HG03558 (cell line): ENCODE data around the gene DOCK10.
"Not testable (repeated sequence)": the region's sequence is repeated elsewhere in the genome, so short reads cannot be mapped to it uniquely, and the experiment has no call there.

Experiments used
- ATAC-seq: cut with Tn5 transposase; IDR thresholded peaks from one replicate; pipeline ENCODE4 v1.9.1; 2021; ENCODE audit warnings: moderate number of reproducible peaks; ENCODE audit not compliant: unreplicated experiment; ENCODE audit errors: extremely low read depth

DOCK10 gene

DNA sequence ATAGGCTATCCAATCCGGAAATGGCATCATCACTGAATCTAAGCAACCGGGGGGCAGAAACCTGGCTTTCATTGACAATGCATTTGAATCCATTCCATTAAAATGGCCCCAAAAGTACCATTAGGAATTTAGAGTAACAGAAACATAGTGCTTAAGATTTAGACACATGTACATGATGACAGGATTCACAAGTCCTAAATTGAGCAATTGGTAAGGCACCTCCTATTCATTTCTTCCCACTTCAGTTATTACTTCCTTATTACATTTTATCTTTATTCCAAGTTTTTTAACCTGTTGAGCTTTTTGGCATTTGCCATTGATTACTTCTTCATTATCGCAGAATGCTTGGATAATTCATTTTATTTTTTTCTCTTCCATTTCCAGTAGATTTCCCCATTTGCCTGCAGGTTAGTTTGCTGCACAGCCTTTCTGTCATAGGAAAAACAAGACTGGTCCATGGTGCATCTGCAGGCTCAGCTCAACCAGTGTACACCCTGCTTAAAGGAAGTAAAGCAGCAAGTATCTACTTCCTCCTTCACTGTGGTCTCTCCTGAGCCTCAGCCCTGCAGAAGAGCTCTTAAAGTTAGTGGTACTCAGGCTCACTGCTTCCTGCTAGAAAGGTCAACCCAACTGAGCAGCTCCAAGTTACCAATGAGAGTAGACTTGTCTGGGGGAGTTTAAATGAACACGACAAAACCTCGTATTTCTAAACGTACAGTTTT is 89.2 kb downstream of the DOCK10 start:
- ATAC-seq = peak; percentile 27

DNA sequence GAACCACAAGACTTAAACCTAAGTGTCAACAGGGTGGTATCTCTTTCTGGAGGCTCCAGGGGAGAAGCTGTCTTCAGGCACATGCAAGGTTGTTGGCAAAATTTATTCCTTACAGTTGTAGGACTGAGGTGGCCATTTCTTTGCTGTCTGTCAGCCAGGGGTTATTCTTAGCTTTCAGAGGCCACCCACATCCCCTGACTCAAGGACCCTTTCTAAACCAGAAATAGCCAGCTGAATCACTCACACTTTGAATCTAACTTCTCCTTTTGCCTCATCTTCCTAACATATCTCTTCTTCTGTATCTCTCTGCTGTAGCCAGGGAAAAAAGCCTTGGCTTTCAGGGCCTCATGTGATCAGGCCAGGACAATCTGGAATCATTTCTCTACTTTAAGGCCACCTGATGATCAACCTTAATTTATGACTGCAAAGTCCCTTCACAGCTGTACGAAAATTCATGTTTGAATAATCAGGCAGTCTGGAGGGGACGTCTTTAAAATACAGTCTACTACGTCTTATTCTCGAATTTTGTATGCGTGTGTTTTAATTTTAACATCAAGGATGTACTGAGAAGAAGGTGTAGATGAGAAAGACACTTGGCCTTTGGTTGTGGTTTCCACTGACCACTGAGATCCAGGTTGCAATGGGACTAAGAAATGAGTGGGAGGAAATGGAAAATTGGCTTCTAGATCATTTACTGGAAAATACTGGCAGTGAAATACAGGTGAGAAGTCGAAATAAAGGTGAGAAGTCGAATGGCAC is 90.4 kb downstream of the DOCK10 start:
- ATAC-seq = no peak

DNA sequence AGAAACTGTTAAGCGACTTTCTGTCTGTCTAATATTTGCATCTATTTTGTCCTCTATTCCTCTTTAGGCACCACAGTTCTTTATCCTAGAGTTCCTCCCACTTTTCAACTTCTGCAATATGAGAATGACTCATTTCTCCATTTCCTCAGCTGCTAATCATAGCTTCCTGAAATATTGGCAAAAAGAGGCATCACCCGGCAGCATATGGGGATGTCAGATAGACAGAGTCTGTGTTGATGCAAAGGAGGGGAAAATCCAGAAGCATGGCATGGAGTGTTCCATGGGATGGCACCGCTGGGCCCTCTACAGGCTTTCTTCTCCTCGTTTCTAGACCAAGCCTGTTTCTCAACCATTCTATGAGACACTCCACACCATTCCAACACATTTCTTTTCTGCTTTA is 93.4 kb downstream of the DOCK10 start:
- ATAC-seq = no peak

- ATAC-seq = no peak
Measured at GRCh38 chr2:224948005-224948404, 94.3 kb downstream of the DOCK10 start.

GRCh38 chr2:224947566-224947965 is 94.7 kb downstream of the DOCK10 start:
- ATAC-seq = no peak

DNA sequence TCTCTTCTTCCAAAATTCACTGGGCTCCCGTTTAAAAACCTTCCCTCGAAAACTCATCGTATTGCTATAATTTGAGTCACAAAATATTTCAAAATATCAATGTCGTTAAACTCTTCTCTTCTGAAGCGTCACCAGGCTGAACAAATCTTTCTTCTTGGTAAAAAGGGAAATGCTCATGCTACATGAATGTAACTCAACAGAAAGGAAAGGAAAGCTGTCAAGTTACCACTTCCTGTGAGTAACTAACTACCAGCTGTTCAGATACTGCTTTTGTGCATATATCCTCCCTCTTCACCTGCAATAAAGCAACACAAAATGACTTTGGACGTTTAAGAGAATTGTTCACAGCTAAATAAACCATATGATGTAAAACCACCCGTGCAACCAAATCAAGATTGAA is 95.4 kb downstream of the DOCK10 start:
- ATAC-seq = peak; percentile 62

GRCh38 chr2:224944707-224945547 is 97.3 kb downstream of the DOCK10 start:
- no peak for ATAC-seq

DNA sequence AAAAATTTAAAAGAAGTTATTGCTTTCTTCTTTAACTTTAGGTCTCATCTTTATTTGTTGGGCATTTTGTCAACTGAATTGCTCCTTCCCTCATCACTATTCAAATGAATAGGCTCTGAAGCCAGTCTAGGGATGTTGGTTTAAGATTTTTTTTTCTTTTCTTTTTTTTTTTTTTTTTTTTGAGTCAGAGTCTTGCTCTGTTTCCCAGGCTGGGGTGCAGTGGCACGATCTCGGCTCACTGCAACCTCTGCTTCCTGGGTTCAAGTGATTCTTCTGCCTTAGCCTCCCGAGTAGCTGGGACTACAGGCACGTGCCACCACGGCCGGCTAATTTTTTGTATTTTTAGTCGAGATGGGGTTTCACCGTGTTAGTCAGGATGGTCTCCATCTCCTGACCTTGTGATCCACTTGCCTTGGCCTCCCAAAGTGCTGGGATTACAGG is 98.6 kb downstream of the DOCK10 start:
- ATAC-seq = not testable (repeated sequence)

DNA sequence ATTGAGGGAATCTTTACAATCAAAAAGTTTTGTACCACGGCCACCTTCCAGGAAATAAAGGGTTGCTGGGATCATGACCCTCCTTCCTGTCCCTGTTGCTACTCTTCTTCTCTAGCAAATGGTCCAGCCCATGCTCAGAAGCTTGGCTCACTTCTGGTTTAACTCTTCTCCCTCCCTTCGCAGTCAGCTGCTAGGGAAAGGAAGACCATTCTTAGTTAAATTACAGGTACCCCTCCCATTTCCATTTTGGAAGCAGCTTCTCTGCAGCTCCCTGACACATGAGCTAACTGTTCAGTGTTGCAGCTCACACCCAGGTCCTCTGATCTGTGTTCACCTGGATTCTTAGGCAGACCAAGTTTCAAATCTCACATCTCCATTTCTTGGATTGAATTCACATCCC is 100.3 kb downstream of the DOCK10 start:
- ATAC-seq = no peak

DNA sequence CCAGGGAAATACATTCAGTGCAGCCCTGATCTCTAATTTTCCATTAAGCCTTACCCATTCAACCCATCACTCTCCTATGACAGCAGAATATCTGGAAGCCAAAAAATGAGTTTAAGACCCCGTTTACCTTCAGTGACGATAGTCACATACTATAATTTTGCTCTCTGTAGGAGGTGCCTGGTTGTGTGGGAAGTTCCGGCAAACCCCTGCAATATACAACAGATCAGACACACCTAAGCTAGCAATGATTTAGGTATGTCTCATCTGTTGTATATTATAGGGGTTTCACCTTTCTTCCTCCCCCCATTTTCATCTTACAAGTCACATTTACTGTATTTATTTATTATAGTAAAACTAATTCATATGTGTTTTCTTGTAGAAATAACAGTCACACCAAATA is 101.7 kb downstream of the DOCK10 start:
- no peak for ATAC-seq

DNA sequence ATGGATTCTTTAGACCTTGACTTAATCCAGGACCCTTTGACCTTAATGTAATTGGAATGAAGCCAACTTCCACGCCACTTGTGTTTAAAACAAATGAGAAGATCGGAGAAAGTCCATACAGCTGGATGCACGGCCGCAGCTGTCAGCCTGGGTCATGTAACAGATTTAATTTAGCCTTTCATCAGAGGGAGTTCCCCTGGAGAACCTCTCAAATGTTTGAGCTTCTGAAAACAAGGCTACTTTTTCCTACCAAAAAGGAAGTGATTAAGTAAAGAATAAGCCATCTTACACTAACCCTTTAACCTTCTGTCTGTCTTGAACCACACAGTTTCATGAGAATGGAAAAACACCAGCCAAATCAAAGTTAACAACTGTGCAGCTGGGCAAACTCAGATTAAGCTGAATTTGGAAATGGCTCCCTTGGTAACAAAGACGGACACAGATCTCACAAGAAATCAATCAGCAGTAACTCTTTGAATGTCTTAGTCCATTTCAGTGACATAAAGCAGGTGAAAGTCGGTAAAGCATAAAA is 103.6 kb downstream of the DOCK10 start:
- peak; percentile 41 for ATAC-seq

GRCh38 chr2:224937887-224938286 is 104.4 kb downstream of the DOCK10 start:
- peak; percentile 70 for ATAC-seq

- ATAC-seq = no peak
Measured at GRCh38 chr2:224934526-224935188, 107.6 kb downstream of the DOCK10 start.

DNA sequence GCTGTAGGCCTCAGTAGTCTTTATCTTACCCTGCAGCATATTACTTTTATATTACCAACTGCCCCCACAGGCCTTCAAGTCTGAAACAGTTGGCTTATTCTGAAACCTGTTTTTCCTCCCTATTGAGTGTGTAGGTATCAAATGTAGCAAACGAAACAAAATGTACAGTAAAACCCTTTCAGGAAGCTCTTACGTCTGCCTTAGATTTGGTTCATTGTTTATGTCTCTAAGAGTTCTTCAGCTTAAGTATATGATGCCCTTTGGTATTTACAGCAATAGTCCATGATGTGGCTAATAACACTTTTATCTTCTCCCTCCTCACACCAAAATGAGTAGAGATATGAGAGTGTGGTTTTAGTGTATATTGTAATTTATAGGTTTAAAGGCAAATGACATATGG is 108.8 kb downstream of the DOCK10 start:
- no peak for ATAC-seq

DNA sequence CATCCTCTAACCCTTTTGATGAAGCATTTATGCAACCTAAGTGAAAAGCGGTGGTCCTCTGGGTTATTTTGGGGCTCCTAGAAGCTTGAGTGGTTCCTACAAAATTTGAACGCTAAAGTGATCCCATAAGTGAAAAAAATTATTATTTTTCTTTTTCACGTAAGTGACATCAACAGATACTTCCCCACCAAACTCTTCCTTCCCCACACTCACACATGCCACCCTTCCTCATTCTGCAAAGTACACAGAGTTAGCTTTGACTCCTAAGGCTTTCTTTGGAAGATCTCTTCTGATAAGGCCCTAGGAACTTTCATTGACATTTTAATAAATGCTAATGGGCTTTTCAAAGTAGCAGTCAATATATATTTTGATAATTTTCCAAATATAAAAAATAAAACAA is 109.7 kb downstream of the DOCK10 start:
- ATAC-seq = no peak

- no peak for ATAC-seq
Measured at GRCh38 chr2:224931956-224932355, 110.3 kb downstream of the DOCK10 start.

DNA sequence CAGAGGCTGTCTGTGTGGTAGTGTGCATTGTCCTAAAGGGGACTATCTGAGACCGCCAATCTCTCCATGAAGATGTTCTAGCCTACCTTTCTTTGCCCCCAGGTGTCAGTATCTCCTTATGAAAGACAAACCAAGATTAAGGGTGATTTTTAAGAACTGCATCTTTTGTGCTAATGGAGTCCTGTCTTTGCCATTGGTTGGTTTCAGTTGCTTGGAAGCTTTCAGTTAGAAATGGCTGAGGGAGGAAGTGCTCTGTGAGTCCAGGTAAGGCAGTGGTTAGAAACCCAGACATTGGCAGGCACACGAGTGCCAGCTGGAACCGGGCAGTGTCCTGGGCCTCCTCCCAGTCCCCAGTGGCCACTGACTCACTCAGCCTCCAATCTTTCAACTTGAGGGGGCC is 111.3 kb downstream of the DOCK10 start:
- no peak for ATAC-seq

GRCh38 chr2:224930124-224930523 is 112.1 kb downstream of the DOCK10 start:
- no peak for ATAC-seq

DNA sequence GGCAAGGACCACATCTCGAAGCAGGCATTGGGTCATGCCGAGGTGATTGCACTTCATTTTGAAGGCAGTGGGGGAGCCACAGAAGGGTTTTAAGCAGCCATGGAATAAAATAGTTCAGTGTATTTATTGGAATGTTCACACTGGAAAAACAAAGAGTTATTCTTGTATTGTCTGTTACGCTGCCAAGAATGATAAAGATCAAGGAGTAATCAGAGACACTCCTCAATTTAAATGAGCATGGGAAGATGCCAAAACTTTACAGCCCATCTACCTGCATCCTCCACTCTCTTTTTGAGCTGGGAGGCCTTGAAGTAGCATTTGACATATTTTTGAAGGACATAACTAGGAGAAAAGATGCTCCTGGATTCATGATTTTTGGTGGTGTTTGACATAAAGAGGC is 112.8 kb downstream of the DOCK10 start:
- ATAC-seq = no peak

DNA sequence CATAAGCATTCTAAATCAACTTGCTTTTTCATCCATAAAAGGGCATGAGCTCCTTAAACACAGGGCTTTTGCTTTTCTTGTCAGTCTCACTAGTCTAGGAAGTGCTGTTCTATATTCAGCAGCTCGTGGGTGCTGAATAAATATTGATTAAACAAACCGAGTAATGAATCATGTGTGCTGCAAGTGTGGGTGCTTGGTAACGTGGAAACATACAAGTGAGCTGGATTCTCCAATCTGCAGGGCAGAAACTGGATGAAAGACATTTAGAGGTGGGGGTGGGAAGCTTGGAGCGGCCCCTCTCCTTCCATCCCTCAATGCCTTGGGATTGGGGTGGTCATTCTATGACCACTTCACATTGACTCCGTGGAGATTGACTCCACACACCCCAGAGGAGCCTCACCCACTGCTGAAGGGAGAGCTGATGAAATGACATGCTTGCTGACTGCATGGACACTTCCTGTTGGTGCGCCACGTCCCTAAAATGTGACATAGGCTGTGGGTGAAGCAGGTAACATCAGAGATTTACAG is 114.6 kb downstream of the DOCK10 start:
- no peak for ATAC-seq
